Neuron (in vitro differentiated cells): ENCODE measurements around the gene ZMYND19.

Experiments used
- H2AFZ ChIP-seq: one replicate; pipeline ENCODE4 v1.6.1; 2013; ENCODE audit warnings: low read depth, mild to moderate bottlenecking, inconsistent platforms, low read length, moderate library complexity
- H3K27me3 ChIP-seq: one replicate; pipeline ENCODE4 v1.6.1; 2013; ENCODE audit warnings: low read length; ENCODE audit not compliant: insufficient read depth
- H3K36me3 ChIP-seq: one replicate; pipeline ENCODE4 v1.6.1; 2013; ENCODE audit warnings: low read length; ENCODE audit not compliant: insufficient read depth
- H3K4me1 ChIP-seq: one replicate; pipeline ENCODE4 v1.6.1; 2013; ENCODE audit warnings: low read length; ENCODE audit not compliant: insufficient read depth
- H3K4me3 ChIP-seq: 2 replicates; pipeline ENCODE4 v1.5.1; 2013; ENCODE audit warnings: mild to moderate bottlenecking, low read length, moderate library complexity
- H3K9me3 ChIP-seq: one replicate; pipeline ENCODE4 v1.6.1; 2013; ENCODE audit warnings: low read length

The ZMYND19 gene

GRCh38 chr9:137621131-137621757 lies 30.9 kb upstream of the ZMYND19 start:
- no peak overlapping the region for H3K4me3 ChIP-seq
- peaks cover 28% of the 10 kb centered on the region for H3K4me1 ChIP-seq
- H3K27me3 ChIP-seq = no peaks in the 10 kb centered on the region
- peaks cover 24% of the 10 kb centered on the region for H3K36me3 ChIP-seq
- peaks cover 2% of the 10 kb centered on the region for H3K9me3 ChIP-seq
- no peak overlapping the region for H2AFZ ChIP-seq

DNA sequence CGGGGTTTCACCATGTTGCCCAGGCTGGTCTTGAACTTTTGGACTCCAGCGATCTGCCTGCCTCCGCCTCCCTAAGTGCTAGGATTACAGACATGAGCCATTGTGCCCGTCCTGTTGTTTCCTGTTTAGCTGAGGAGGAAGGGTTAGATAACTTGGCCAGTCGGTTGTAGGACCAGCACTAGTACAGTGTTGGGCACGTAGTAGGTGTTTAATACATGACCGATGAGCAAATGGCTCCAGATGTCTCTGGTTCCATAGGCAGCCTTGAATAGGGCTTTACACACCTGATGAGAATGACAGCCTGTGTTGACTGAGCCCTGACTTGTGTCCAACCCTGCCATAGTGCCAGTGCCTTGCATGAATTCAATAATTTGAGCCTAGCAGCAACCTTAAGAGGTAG lies 30.3 kb upstream of the ZMYND19 start:
- peak overlapping the region; percentile 98 for H3K4me3 ChIP-seq
- no peak overlapping the region for H2AFZ ChIP-seq
- H3K27me3 ChIP-seq = no peaks in the 10 kb centered on the region
- peaks cover 30% of the 10 kb centered on the region for H3K36me3 ChIP-seq
- peaks cover 28% of the 10 kb centered on the region for H3K4me1 ChIP-seq
- peaks cover 2% of the 10 kb centered on the region for H3K9me3 ChIP-seq

- Histone ChIP-seq H2AFZ (no peak overlapping the region), H3K9me3 (peaks cover 1% of the 10 kb centered on the region), H3K36me3 (peaks cover 32% of the 10 kb centered on the region), H3K4me3 (peak overlapping the region; percentile 98), H3K4me1 (peaks cover 28% of the 10 kb centered on the region), H3K27me3 (no peaks in the 10 kb centered on the region)
These were observed 29.7 kb upstream of the ZMYND19 start for GRCh38 chr9:137620048-137620405.

- Histone ChIP-seq H3K36me3 (peaks cover 32% of the 10 kb centered on the region), H2AFZ (no peak overlapping the region), H3K27me3 (no peaks in the 10 kb centered on the region), H3K4me1 (peaks cover 28% of the 10 kb centered on the region), H3K9me3 (no peaks in the 10 kb centered on the region), H3K4me3 (peak overlapping the region; percentile 98)
These were observed 29.1 kb upstream of the ZMYND19 start for GRCh38 chr9:137619240-137620047.

DNA sequence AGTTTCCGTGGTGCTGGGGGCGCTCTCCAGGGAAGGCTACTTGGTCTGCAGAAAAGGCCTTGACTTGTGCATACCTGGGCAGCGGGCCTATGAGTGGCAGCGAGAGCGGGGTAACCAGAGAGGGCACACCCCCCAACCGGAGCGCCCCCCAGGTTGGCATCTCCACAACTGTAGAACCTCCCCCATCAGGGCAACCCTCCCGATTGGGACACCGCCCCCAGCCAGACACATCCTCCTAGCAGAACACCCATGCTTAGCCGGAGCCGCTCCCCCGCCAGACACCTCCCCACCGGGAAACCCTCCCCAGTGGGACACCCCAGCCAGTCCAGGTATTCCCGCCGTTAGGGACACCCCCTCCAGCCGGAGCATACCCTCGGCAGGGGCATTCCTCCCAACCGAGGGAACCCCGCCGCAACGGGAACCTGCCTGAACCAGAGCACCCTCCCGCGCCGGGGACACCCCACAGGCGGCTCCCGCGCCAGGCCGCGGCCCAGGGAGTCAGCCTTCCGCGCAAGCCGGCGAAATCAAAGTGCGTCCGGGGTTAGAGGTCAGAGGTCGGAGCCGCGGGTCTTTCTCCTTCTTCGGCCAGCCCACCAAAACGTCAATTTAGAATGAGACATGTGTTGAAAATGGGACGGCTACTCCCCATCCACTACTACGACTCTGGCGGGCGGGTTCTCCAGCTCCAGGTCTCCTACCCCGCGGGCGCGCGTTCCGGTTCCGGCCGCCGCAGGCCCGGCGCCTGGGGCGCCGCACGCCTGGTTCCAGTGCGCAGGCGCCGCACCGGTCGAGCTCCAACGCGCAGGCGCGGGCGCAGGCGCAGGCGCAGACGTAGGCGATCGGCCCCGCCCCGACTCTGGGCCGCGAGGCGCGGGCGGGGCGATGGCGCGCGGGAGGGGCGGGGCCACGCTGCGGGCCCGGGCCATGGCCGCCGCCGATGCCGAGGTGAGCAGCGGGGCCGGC lies 28.1 kb upstream of the ZMYND19 start, which contains the start of gene EHMT1:
TSS of gene EHMT1 (plus strand) at position 901 of the 963 bp plus-strand sequence. CDS start at position 925, 24 bp downstream.
- peaks cover 37% of the 10 kb centered on the region for H3K36me3 ChIP-seq
- H2AFZ ChIP-seq = peak within 1 kb of the TSS; percentile 32
- peak within 1 kb of the TSS; percentile 98 for H3K4me3 ChIP-seq
- H3K27me3 ChIP-seq = no peaks in the 10 kb centered on the region
- H3K9me3 ChIP-seq = no peaks in the 10 kb centered on the region
- H3K4me1 ChIP-seq = peaks cover 28% of the 10 kb centered on the region

GRCh38 chr9:137615387-137615871 lies 25.1 kb upstream of the ZMYND19 start:
- Histone ChIP-seq H2AFZ (no peak overlapping the region), H3K27me3 (no peaks in the 10 kb centered on the region), H3K9me3 (no peaks in the 10 kb centered on the region), H3K36me3 (peaks cover 24% of the 10 kb centered on the region), H3K4me1 (peaks cover 16% of the 10 kb centered on the region), H3K4me3 (no peak overlapping the region)

DNA sequence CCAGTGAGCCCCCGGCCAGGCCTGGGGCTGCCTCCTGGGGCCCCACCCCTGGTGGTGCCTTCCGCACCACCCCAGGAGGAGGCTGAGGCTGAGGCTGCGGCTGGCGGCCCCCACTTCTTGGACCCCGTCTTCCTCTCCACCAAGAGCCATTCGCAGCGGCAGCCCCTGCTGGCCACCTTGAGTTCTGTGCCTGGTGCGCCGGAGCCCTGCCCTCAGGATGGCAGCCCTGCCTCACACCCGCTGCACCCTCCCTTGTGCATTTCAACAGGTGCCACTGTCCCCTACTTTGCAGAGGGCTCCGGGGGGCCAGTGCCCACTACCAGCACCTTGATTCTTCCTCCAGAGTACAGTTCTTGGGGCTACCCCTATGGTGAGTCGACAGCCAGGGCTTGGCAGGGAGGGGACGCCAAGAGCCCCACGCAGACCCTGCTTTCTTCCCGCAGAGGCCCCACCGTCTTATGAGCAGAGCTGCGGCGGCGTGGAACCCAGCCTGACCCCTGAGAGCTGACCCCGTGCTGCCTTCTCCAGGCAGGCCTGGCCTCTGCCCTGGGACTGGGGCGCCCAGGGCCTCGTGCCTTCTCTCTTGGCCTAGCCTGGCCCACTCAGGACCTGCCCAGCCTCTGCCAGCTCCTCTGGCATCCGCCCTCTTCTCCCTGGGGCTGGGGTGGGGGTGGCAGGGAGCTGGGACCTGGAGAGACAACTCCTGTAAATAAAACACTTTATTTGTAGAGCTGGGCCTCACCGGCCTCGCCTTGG lies 24.5 kb upstream of the ZMYND19 start:
- H3K36me3 ChIP-seq = peaks cover 23% of the 10 kb centered on the region
- no peak overlapping the region for H2AFZ ChIP-seq
- no peaks in the 10 kb centered on the region for H3K9me3 ChIP-seq
- no peak overlapping the region for H3K4me3 ChIP-seq
- no peaks in the 10 kb centered on the region for H3K27me3 ChIP-seq
- peaks cover 11% of the 10 kb centered on the region for H3K4me1 ChIP-seq

DNA sequence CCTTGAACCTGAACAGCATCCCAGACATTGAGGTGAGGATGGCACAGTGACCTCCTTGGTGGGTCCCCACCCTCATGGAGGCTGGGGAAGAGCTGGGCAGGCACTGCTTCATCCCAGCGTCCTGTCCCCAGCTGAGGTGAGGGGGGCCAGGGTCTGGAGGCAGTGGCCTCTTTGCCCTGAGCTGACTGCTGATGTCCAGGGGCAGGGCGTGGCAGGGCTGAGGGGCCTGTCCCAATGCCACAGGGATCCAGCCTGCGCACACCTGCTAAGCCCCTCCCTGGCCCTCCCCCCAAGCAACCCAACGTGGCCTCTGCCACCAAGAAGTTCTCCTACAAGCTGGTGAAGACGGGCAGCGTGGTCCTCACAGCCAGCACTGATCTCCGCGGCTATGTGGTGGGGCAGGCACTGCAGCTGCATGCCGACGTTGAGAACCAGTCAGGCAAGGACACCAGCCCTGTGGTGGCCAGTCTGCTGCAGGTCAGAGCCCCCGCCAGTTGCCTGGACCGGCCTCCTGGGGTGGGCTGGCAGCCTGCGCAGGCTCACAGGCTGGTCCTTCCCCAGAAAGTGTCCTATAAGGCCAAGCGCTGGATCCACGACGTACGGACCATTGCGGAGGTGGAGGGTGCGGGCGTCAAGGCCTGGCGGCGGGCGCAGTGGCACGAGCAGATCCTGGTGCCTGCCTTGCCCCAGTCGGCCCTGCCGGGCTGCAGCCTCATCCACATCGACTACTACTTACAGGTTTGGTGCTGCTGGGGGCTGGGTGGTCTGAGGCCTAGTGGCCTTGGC lies 23.6 kb upstream of the ZMYND19 start:
- Histone ChIP-seq H3K4me3 (no peak overlapping the region), H3K9me3 (no peaks in the 10 kb centered on the region), H3K36me3 (peaks cover 23% of the 10 kb centered on the region), H3K27me3 (no peaks in the 10 kb centered on the region), H2AFZ (no peak overlapping the region), H3K4me1 (peaks cover 9% of the 10 kb centered on the region)

GRCh38 chr9:137613259-137613658 lies 22.9 kb upstream of the ZMYND19 start:
- Histone ChIP-seq H2AFZ (no peak overlapping the region), H3K4me3 (no peak overlapping the region), H3K36me3 (peaks cover 23% of the 10 kb centered on the region), H3K9me3 (no peaks in the 10 kb centered on the region), H3K4me1 (peaks cover 9% of the 10 kb centered on the region), H3K27me3 (no peaks in the 10 kb centered on the region)

DNA sequence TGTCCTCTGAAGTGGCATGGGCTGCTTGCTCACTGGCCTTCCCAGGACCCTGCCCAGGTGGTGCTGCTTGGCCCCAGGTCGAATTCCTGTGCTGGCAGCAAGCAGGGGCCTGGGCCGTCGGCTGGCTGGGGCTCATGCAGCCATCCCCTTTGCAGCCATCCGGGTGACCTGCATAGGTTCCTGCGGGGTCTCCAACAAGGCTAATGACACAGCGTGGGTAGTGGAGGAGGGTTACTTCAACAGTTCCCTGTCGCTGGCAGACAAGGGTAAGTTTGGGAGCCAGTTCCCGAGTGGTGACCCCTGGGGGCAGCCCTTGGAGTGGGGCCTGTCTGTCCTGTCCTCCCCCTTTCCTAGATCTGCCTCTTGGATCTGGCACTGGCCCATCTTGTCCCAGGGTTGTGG lies 22.4 kb upstream of the ZMYND19 start:
- H3K4me1 ChIP-seq = peaks cover 5% of the 10 kb centered on the region

GRCh38 chr9:137611623-137612609 lies 21.6 kb upstream of the ZMYND19 start:
- Histone ChIP-seq H3K4me3 (no peak overlapping the region), H3K9me3 (no peaks in the 10 kb centered on the region), H3K36me3 (peaks cover 23% of the 10 kb centered on the region), H2AFZ (no peak overlapping the region), H3K4me1 (peaks cover 8% of the 10 kb centered on the region), H3K27me3 (no peaks in the 10 kb centered on the region)

More for the DNA sequence above, 22.4 kb upstream of the ZMYND19 start:
- Histone ChIP-seq H3K9me3 (no peaks in the 10 kb centered on the region), H3K27me3 (no peaks in the 10 kb centered on the region), H2AFZ (no peak overlapping the region), H3K36me3 (peaks cover 23% of the 10 kb centered on the region), H3K4me3 (no peak overlapping the region)
